ENCODE results near the gene SETDB1. TPM values are rescaled to one million over a fixed set of nuclear protein-coding genes. Genes with fewer than 3 reads are reported as not detected.

The SETDB1 gene
- 16.7 and 21.9 TPM in 2 replicates for total RNA-seq

GRCh38 chr1:150926097-150926741 lies at the start of gene SETDB1:
SETDB1 (plus strand) TSS chr1:150926363; CDS start chr1:150927715, 1,352 bp downstream.

DNA sequence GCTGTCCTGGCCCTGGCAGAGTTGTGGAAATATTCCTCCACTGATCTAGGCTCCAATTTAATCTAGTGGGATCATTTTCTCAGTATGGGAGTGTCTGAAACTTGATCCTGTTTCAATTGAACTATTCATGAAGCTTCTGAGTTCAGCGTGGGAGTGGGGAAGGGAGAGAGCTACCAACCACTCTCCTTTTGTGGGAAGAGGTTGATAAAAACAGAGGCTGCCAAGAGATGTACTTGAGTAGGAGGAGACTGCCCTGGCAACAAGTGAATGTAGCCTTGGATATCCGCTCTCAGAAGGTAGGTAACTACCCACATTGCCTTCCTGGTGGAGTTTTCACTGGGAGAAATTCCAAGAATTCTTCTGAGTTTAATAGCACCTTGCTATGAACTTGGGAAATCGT lies 39.1 kb upstream of the SETDB1 start, which contains the start of gene CTXND2:
Gene CTXND2 (plus strand): TSS at position 119 of the 400 bp plus-strand sequence. CDS start 25,179 bp downstream, outside the sequence.

GRCh38 chr1:150974580-150975478 lies 48.7 kb downstream of the SETDB1 start, which contains the start of gene CERS2:
CERS2 (minus strand) TSS chr1:150974835; CDS start chr1:150969090, 5,745 bp downstream.

GRCh38 chr1:150981805-150982712 lies 55.9 kb downstream of the SETDB1 start, which contains the start of gene ANXA9:
ANXA9 (plus strand) TSS chr1:150982292; CDS start chr1:150983106, 814 bp downstream.

GRCh38 chr1:151006327-151007052 lies 80.3 kb downstream of the SETDB1 start, which contains the start of gene MINDY1:
MINDY1 (minus strand) TSS chr1:151006902; CDS start chr1:151002617, 4,285 bp downstream.

DNA sequence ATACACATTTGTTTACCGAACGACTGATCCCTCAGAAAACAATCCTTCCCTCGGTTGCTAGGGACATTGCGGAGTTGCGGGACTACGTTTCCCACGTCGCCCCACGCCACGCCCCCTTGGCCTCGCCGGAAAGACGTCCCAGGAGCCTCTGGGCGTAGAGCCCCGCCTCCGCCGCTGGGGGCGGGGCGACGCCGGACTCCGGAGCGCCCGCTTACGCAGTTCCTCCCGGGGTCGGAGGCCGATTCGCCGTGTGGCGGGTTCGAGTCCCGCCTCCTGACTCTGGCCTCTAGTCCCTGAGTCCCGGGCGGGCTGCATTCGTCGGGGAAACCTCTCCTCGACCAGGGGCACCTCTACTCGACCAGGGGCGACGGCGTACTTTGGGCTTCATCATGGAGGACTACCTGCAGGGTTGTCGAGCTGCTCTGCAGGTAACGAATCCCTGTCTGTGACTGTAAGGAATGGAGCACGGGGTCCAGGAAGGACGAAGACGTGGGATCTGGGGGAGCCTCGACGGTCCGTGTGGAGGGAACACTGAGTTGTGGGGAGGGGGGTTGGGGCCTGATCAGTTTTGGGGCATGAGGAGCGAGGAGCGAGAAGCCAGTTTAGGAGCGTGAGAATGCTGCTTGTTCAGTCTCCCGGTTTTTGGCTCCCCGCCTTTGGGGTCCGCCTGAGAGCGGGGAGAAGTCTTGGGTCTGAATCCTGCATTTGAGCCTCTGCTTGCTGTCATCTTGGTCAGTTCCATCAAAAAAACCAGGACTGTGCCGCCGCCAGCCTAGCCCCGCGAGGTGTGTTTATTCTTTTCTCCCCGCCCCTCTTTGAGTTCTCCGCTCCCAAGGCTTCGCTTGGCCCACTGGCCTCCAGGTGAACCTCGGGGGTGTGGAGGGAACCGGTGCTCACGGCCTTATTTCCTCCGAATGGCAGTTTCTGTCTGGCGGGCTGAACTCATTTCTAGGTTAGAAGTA lies 82.4 kb downstream of the SETDB1 start, which contains the start of gene PRUNE1:
Gene PRUNE1 (plus strand): TSS at position 206 of the 962 bp plus-strand sequence. CDS start 184 bp downstream, at position 390.

Other genes starting within 250 kb of the SETDB1 start
- 16.2 and 16.6 TPM in 2 replicates for gene GOLPH3L, start 229.2 kb upstream of the SETDB1 start, total RNA-seq
- gene HORMAD1, start 205.5 kb upstream of the SETDB1 start, total RNA-seq = not detected in 2 replicates
- 0.35 and 0.85 TPM in 2 replicates for gene CTSS, start 160.6 kb upstream of the SETDB1 start, total RNA-seq
- 31.5 and 94.4 TPM in 2 replicates for gene CTSK, start 118.1 kb upstream of the SETDB1 start, total RNA-seq
- gene ARNT, start 49.8 kb upstream of the SETDB1 start, total RNA-seq = 27.7 and 30.5 TPM in 2 replicates
- not detected in 2 replicates for gene CTXND2, start 39.2 kb upstream of the SETDB1 start, total RNA-seq
- gene CERS2, start 48.5 kb downstream of the SETDB1 start, total RNA-seq = 103 and 129 TPM in 2 replicates
- 0.26 and 1.2 TPM in 2 replicates for gene ANXA9, start 55.9 kb downstream of the SETDB1 start, total RNA-seq
- gene MINDY1, start 80.5 kb downstream of the SETDB1 start, total RNA-seq = 6.8 and 9.7 TPM in 2 replicates
- gene PRUNE1, start 82.1 kb downstream of the SETDB1 start, total RNA-seq = 19.8 and 23.5 TPM in 2 replicates
- 0.17 TPM in 1 of 2 replicates, not detected in the other for gene BNIPL, start 110.2 kb downstream of the SETDB1 start, total RNA-seq
- gene C1orf56, start 121.4 kb downstream of the SETDB1 start, total RNA-seq = 2.2 and 7.0 TPM in 2 replicates
- gene CDC42SE1, start 133.3 kb downstream of the SETDB1 start, total RNA-seq = 20.0 and 46.1 TPM in 2 replicates
- 2.6 TPM in 2 replicates for gene MLLT11, start 134.0 kb downstream of the SETDB1 start, total RNA-seq
- 4.6 and 9.2 TPM in 2 replicates for gene GABPB2, start 144.4 kb downstream of the SETDB1 start, total RNA-seq
- 3.2 and 3.7 TPM in 2 replicates for gene SEMA6C, start 220.3 kb downstream of the SETDB1 start, total RNA-seq
- not detected in 2 replicates for gene TNFAIP8L2, start 230.3 kb downstream of the SETDB1 start, total RNA-seq
- gene LYSMD1, start 239.5 kb downstream of the SETDB1 start, total RNA-seq = 11.0 and 15.9 TPM in 2 replicates
- gene SCNM1, start 239.8 kb downstream of the SETDB1 start, total RNA-seq = 22.2 and 36.9 TPM in 2 replicates
- not detected in 2 replicates for gene TMOD4, start 249.6 kb downstream of the SETDB1 start, total RNA-seq

Measured in pericardium fibroblast (primary cell).